Measurements from ENCODE around the gene CSH2. TPM values are rescaled to one million over a fixed set of nuclear protein-coding genes. Genes with fewer than 3 reads are reported as not detected.
"Not testable (repeated sequence)": the region's sequence is repeated elsewhere in the genome, so short reads cannot be mapped to it uniquely, and the experiment has no call there.

The CSH2 gene
- not detected for polyA plus RNA-seq (2013, experiment 1 of 2)
- polyA plus RNA-seq (2013, experiment 2 of 2) = not detected

GRCh38 chr17:63873577-63873976 lies at the start of gene CSH2:
Gene CSH2, minus strand, starts transcription at chr17:63873677. Its CDS starts 63 bp downstream, at chr17:63873614.
- not testable (repeated sequence) for H3K79me1 ChIP-seq (ENCODE audit: low read depth, low read length); H4K8ac ChIP-seq (ENCODE audit: low read depth, low read length); H2BK15ac ChIP-seq (ENCODE audit: low read length); H3K36me3 ChIP-seq (replicated peaks in 1 of 2; ENCODE audit: control insufficient read depth in 2 of 2, insufficient read depth in 2 of 2, low read length in 2 of 2); H2AK5ac ChIP-seq (ENCODE audit: low read depth, low read length); H3K14ac ChIP-seq (ENCODE audit: low read length); H3K4me2 ChIP-seq (ENCODE audit: insufficient read depth, low read length, poor library complexity, severe bottlenecking); DNase-seq (ENCODE audit: low spot score); H2BK5ac ChIP-seq (ENCODE audit: low read length); H3K23ac ChIP-seq (ENCODE audit: low read depth, low read length, poor library complexity); H3K27me3 ChIP-seq (ENCODE audit: control insufficient read depth in 3 of 3, insufficient read depth in 3 of 3, low read depth in 1 of 3, low read length in 3 of 3); H4K91ac ChIP-seq (ENCODE audit: low read depth, low read length, poor library complexity); H2AFZ ChIP-seq (ENCODE audit: low read length); H3K4me3 ChIP-seq (ENCODE audit: low read length in 2 of 2); H2BK12ac ChIP-seq (ENCODE audit: low read length); H3K18ac ChIP-seq (ENCODE audit: low read length); H3K9ac ChIP-seq (ENCODE audit: low read depth, low read length, poor library complexity); H3K27ac ChIP-seq (replicated peaks; ENCODE audit: low read length); H2BK120ac ChIP-seq (ENCODE audit: low read depth, low read length); H3K4ac ChIP-seq (ENCODE audit: low read length); H3K9me3 ChIP-seq (replicated peaks in 1 of 2; ENCODE audit: control insufficient read depth in 2 of 2, insufficient read depth in 1 of 2, low read depth in 1 of 2, low read length in 2 of 2); H3K4me1 ChIP-seq (ENCODE audit: control insufficient read depth in 2 of 2, insufficient read depth in 1 of 2, low read depth in 1 of 2, low read length in 2 of 2)
- WGBS, 2 donors (ENCODE audit: extremely low coverage in 2 of 2, insufficient read length in 2 of 2, insufficient replicate concordance in 1 of 2) = no CpG with 5 or more reads among the region's 7 CpGs

- not testable (repeated sequence) for H3K9me3 ChIP-seq (replicated peaks in 1 of 2; ENCODE audit: control insufficient read depth in 2 of 2, insufficient read depth in 1 of 2, low read depth in 1 of 2, low read length in 2 of 2); H3K9ac ChIP-seq (ENCODE audit: low read depth, low read length, poor library complexity); H2BK5ac ChIP-seq (ENCODE audit: low read length); H3K27ac ChIP-seq (replicated peaks; ENCODE audit: low read length); H4K8ac ChIP-seq (ENCODE audit: low read depth, low read length); H3K4me3 ChIP-seq (ENCODE audit: low read length in 2 of 2); H2AK5ac ChIP-seq (ENCODE audit: low read depth, low read length); H3K14ac ChIP-seq (ENCODE audit: low read length); H3K4me2 ChIP-seq (ENCODE audit: insufficient read depth, low read length, poor library complexity, severe bottlenecking); H3K27me3 ChIP-seq (ENCODE audit: control insufficient read depth in 3 of 3, insufficient read depth in 3 of 3, low read depth in 1 of 3, low read length in 3 of 3); H2BK120ac ChIP-seq (ENCODE audit: low read depth, low read length); H3K36me3 ChIP-seq (replicated peaks in 1 of 2; ENCODE audit: control insufficient read depth in 2 of 2, insufficient read depth in 2 of 2, low read length in 2 of 2); H3K23ac ChIP-seq (ENCODE audit: low read depth, low read length, poor library complexity); H3K4ac ChIP-seq (ENCODE audit: low read length); H2AFZ ChIP-seq (ENCODE audit: low read length); H3K79me1 ChIP-seq (ENCODE audit: low read depth, low read length); H3K18ac ChIP-seq (ENCODE audit: low read length); H2BK12ac ChIP-seq (ENCODE audit: low read length); H4K91ac ChIP-seq (ENCODE audit: low read depth, low read length, poor library complexity); H3K4me1 ChIP-seq (ENCODE audit: control insufficient read depth in 2 of 2, insufficient read depth in 1 of 2, low read depth in 1 of 2, low read length in 2 of 2); DNase-seq (ENCODE audit: low spot score); H2BK15ac ChIP-seq (ENCODE audit: low read length)
- WGBS, 2 donors (ENCODE audit: extremely low coverage in 2 of 2, insufficient read length in 2 of 2, insufficient replicate concordance in 1 of 2) = no CpG with 5 or more reads among the region's 9 CpGs
Measured at GRCh38 chr17:63922402-63922801, 48.9 kb upstream of the CSH2 start.

GRCh38 chr17:63920779-63921178 lies 47.3 kb upstream of the CSH2 start:
- H4K8ac ChIP-seq (ENCODE audit: low read depth, low read length); DNase-seq (ENCODE audit: low spot score); H2AK5ac ChIP-seq (ENCODE audit: low read depth, low read length); H3K36me3 ChIP-seq (replicated peaks in 1 of 2; ENCODE audit: control insufficient read depth in 2 of 2, insufficient read depth in 2 of 2, low read length in 2 of 2); H2BK15ac ChIP-seq (ENCODE audit: low read length); H2BK5ac ChIP-seq (ENCODE audit: low read length); H3K9me3 ChIP-seq (replicated peaks in 1 of 2; ENCODE audit: control insufficient read depth in 2 of 2, insufficient read depth in 1 of 2, low read depth in 1 of 2, low read length in 2 of 2); H2AFZ ChIP-seq (ENCODE audit: low read length); H3K4me2 ChIP-seq (ENCODE audit: insufficient read depth, low read length, poor library complexity, severe bottlenecking); H3K9ac ChIP-seq (ENCODE audit: low read depth, low read length, poor library complexity); H3K4me1 ChIP-seq (ENCODE audit: control insufficient read depth in 2 of 2, insufficient read depth in 1 of 2, low read depth in 1 of 2, low read length in 2 of 2); H3K27ac ChIP-seq (replicated peaks; ENCODE audit: low read length); H2BK120ac ChIP-seq (ENCODE audit: low read depth, low read length); H3K79me1 ChIP-seq (ENCODE audit: low read depth, low read length); H3K27me3 ChIP-seq (ENCODE audit: control insufficient read depth in 3 of 3, insufficient read depth in 3 of 3, low read depth in 1 of 3, low read length in 3 of 3); H2BK12ac ChIP-seq (ENCODE audit: low read length); H3K4me3 ChIP-seq (ENCODE audit: low read length in 2 of 2); H3K14ac ChIP-seq (ENCODE audit: low read length); H4K91ac ChIP-seq (ENCODE audit: low read depth, low read length, poor library complexity); H3K18ac ChIP-seq (ENCODE audit: low read length); H3K23ac ChIP-seq (ENCODE audit: low read depth, low read length, poor library complexity); H3K4ac ChIP-seq (ENCODE audit: low read length): not testable (repeated sequence)
- WGBS, 2 donors (ENCODE audit: extremely low coverage in 2 of 2, insufficient read length in 2 of 2, insufficient replicate concordance in 1 of 2) = no CpG with 5 or more reads among the region's 5 CpGs

- H3K9ac ChIP-seq (ENCODE audit: low read depth, low read length, poor library complexity); H3K4me2 ChIP-seq (ENCODE audit: insufficient read depth, low read length, poor library complexity, severe bottlenecking); H3K4me1 ChIP-seq (ENCODE audit: control insufficient read depth in 2 of 2, insufficient read depth in 1 of 2, low read depth in 1 of 2, low read length in 2 of 2); H2AFZ ChIP-seq (ENCODE audit: low read length); H3K23ac ChIP-seq (ENCODE audit: low read depth, low read length, poor library complexity); H3K18ac ChIP-seq (ENCODE audit: low read length); H4K91ac ChIP-seq (ENCODE audit: low read depth, low read length, poor library complexity); H2BK12ac ChIP-seq (ENCODE audit: low read length); H3K79me1 ChIP-seq (ENCODE audit: low read depth, low read length); H3K9me3 ChIP-seq (replicated peaks in 1 of 2; ENCODE audit: control insufficient read depth in 2 of 2, insufficient read depth in 1 of 2, low read depth in 1 of 2, low read length in 2 of 2); H2BK15ac ChIP-seq (ENCODE audit: low read length); H2BK120ac ChIP-seq (ENCODE audit: low read depth, low read length); H3K27ac ChIP-seq (replicated peaks; ENCODE audit: low read length); H3K36me3 ChIP-seq (replicated peaks in 1 of 2; ENCODE audit: control insufficient read depth in 2 of 2, insufficient read depth in 2 of 2, low read length in 2 of 2); H3K4ac ChIP-seq (ENCODE audit: low read length); H4K8ac ChIP-seq (ENCODE audit: low read depth, low read length); DNase-seq (ENCODE audit: low spot score); H3K27me3 ChIP-seq (ENCODE audit: control insufficient read depth in 3 of 3, insufficient read depth in 3 of 3, low read depth in 1 of 3, low read length in 3 of 3); H3K4me3 ChIP-seq (ENCODE audit: low read length in 2 of 2); H2BK5ac ChIP-seq (ENCODE audit: low read length); H3K14ac ChIP-seq (ENCODE audit: low read length); H2AK5ac ChIP-seq (ENCODE audit: low read depth, low read length): not testable (repeated sequence)
- no CpG with 5 or more reads among the region's 6 CpGs for WGBS, 2 donors (ENCODE audit: extremely low coverage in 2 of 2, insufficient read length in 2 of 2, insufficient replicate concordance in 1 of 2)
Measured at GRCh38 chr17:63920050-63920449, 46.6 kb upstream of the CSH2 start.

Data from neuronal stem cell (in vitro differentiated cells).